Stimulated activated CD4-positive, alpha-beta T cell treated with anti-CD3 and anti-CD28 coated beads, Interleukin-4, amount 100 ng/mL, for 1 hour (primary cell): ENCODE results near the gene CCNB2.
"Not testable (repeated sequence)": the region's sequence is repeated elsewhere in the genome, so short reads cannot be mapped to it uniquely, and the experiment has no call there.

Experiments used
- DNase-seq: peaks from one replicate; pipeline ENCODE4 v3.0.0-alpha.2; 2020

The CCNB2 gene

GRCh38 chr15:59104912-59105732 lies at the start of gene CCNB2:
Gene CCNB2 (plus strand): TSS chr15:59105146. CDS start chr15:59105269, 123 bp downstream.
- peak; percentile 77 for DNase-seq

DNA sequence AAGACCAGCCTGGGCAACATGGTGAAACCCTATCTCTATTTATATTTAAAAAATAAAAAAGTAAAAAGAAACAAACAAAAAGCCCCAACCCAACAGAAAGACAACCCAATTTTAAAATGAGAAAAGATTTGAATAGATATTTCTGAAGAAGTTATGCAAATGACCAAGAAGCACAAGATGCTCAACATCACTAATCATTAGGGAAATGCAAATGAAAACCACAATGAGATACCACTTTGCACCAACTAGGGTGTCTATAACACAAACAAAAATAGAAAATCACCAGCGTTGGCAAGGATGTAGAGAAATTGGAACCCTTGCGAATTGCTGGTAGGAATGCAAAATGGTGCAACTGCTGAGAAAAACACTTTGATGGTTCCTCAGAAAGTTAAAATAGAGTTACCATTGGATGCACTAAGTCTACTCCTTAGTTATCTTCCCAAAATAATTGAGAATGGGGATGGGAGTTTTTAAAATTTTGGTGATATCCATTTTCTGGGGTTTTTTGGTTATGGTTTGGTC lies 45.8 kb upstream of the CCNB2 start:
- no peak for DNase-seq

- no peak for DNase-seq
Observed at GRCh38 chr15:59060348-59060747, 44.6 kb upstream of the CCNB2 start.

DNA sequence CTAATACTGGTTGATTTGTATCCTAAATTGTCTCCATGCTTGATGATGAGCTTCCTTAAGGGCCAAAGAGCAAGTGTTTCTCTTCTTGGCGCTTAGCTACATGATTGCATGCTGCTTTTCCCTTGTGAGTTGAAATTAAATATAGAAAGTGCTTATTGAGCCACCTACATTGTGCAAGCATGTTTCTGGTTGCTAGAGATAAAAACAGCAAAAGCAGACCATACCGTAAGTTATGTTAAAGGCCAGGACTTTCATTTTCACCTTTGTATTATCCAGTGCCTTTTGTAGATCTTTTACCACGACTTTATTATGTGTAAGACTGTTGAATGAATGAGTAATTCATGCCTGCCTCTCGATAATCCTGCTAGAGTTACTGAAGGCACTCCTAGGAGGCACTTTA lies 41.9 kb upstream of the CCNB2 start:
- no peak for DNase-seq

DNA sequence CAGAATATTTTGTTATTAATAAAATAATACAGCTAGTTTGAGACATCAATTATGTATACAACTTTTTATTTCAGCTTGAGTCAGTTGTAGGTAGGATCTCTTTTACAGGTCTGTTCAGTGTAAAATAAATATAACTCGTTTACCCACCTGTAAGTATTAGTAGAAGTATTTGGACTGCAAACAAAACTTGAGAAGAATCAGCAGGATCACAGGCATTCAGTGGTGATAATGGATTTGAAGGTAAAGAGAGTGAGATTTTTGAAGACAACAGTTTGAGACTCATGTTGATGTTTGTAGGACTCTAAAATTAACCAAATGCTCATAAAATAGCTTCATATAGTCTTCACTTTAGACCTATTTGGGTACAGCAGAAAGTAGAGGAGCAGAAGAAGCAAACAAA lies 35.5 kb upstream of the CCNB2 start:
- DNase-seq: no peak

GRCh38 chr15:59074607-59075006 lies 30.3 kb upstream of the CCNB2 start:
- DNase-seq: no peak

GRCh38 chr15:59087731-59088130 lies 17.2 kb upstream of the CCNB2 start:
- no peak for DNase-seq

DNA sequence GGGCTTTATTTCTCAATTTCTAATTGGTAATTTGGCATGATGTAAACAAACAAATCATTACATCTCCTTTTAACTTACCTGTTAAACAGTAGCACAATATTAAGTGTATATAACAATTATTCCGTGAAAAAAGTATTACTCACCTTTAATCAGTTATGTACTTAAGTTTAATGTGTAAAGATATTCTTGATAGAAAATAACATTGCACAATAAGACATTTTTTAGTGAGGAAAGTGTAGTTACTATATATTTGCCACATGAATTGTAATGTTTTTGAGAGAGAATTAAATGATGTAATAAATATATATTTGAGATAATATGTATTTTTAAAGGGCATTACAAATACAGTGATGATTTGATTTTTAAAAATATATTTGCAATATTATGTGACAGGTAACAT lies 10.9 kb upstream of the CCNB2 start:
- no peak for DNase-seq

DNA sequence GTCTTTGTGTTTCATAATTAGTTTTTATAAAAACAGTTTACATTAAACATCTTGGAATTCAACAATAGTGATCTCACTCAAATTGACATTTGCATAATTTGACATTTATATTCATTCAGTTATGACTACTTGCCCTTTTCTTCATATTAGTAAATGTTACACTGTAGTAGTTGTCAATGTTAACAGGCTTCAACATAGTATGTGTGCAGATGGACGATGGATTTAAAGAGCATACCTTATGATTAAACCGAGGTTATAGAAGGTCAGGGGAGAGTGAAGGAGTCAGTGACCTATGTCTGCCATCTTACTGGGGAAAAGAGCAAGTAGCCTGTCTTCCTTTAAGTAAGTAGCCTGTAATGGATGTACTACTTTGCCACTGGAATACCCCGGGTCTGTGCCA lies 8.5 kb upstream of the CCNB2 start:
- DNase-seq: no peak

DNA sequence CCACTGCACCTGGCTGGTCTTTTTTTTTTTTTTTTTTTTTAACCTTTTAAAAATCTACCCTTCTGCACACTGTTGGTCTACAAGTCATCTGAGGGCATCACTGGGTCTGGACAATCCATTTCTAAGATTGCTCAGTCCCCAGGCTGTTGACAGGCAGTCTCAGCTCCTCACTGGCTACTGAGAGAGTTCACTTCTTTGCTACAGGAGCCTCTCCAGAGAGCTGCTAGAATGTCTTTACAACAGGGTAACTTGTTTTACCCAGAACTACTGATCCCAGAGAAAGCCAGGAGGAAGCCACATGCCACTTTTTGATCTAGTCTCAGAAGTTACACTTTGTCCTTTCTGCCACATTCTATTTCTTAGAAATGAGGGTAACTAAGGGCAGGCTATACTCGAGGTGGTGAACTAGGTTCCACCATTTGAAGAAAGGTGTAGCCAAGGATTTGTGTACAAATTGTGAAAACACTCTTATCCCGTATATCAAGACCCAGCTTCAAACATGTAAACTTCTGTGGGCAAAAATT lies 5.7 kb upstream of the CCNB2 start:
- no peak for DNase-seq

DNA sequence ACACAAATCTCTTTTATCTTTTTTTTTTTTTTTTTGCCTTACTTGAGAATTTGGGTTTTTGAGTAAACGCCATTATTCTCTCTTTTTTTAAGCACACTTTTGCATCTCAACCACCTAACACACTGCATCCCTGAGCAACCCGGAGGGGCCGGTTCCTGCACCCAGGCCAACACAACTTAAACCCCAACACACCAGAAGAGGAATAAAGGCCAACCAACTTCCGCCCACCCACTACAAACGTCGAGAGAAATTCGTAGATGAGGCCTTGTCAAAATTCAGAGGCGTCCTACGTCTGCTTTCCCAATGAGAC lies 389 bp upstream of the CCNB2 start:
- no peak for DNase-seq

GRCh38 chr15:59105854-59106253 lies 908 bp downstream of the CCNB2 start:
- no peak for DNase-seq

DNA sequence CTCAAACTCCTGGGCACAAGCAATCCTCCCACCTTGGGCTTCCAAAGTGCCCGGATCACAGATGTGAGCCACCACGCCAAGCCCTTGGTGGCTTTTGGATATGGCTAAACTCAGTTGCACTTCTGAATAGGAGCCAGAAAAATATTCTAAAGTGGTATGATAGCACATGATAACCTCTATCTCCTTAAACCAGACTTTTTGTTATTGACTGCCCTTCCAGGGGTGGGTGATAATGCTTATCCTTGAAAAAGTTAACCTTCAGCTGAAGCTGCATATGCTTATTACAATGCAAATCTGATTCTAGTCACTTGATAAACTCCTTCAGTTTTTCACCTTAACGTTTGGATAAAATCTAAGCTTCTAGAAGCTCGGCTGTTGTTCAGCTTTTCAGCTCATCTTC lies 6.3 kb downstream of the CCNB2 start:
- DNase-seq: no peak

GRCh38 chr15:59115047-59115446 lies 10.1 kb downstream of the CCNB2 start:
- no peak for DNase-seq

DNA sequence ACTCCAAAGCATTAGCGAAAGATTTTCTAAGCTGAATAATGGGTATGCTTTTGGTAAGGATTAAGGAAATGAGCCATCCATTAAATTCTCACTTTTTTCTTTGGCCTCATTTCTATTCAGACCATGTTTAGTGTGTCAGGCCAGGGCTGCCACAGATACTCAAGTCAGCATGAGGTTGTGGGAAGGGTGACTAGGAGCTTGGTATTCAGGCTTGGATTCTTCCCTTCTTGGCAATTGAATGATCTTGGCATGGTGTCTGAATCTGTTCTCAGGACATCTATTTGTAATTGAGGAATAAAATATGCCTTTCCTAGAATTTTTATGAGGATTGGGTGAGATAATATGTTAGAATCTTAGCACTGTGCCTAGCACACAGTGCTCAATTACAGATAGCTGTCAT lies 11.2 kb downstream of the CCNB2 start:
- DNase-seq: no peak

DNA sequence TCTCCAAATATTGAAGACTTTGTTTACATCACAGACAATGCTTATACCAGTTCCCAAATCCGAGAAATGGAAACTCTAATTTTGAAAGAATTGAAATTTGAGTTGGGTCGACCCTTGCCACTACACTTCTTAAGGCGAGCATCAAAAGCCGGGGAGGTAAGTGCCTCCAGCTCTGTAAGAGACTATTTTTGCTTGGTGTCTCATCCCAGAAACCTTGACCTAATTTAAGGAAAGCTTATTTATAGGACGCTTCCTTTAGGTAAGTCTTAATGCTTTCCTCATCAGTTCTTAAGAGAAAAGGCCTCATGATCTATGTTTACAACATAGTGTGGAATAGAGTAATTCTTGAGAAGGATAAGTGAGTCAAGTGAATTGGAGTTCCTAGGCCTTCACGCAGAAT lies 11.8 kb downstream of the CCNB2 start:
- no peak for DNase-seq

DNA sequence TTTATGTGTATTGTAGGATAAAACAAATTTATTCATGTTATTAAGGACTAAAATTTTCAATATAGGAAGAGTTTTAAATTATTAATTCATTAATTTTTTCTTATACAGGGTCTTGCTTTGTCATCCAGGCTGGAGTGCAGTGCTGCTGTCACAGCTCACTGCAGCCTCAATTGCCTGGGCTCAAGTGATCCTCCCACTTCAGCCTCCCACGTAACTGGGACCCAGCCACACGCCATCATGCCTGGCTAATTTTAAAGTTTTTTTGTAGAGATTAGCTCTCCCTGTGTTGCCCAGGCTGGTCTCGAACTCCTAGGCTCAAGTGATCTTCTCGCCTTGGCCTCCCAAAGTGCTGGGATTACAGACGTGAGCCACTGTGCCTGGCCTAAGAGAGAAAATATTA lies 14.7 kb downstream of the CCNB2 start:
- no peak for DNase-seq

GRCh38 chr15:59120937-59121336 lies 16.0 kb downstream of the CCNB2 start:
- no peak for DNase-seq

DNA sequence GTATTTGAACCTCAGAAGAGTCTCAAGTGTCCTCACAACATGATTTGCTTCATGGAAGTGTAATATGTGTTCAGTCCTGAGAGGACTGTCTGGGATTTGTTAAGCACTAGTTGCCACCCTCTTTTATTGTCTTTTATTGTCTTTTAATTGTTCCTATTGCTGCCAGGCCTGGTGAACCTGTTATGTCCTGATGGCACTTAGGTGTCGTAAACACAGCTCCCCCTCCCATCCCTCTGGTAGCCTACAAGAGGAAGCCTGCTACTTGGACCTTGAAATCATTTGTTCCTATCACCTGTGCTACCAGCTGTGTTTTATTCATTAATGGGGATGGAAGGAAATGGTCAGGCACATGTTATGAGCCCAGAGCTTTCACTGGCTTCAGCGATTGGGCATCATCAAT lies 19.3 kb downstream of the CCNB2 start:
- DNase-seq: no peak

- DNase-seq: not testable (repeated sequence)
Observed at GRCh38 chr15:59125683-59126082, 20.7 kb downstream of the CCNB2 start.

DNA sequence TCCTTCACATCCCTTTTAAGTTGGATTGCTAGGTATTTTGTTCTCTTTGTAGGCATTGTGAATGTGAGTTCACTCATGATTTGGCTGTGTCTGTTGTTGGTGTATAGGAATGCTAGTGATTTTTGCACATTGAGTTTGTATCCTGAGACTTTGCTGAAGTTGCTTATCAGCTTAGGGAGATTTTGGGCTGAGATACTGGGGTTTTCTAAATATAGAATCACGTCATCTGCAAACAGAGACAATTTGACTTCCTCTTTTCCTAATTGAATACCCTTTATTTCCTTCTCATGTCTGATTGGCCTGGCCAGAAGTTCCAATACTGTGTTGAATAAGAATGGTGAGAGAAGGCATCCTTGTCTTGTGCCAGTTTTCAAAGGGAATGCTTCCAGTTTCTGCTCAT lies 22.3 kb downstream of the CCNB2 start:
- not testable (repeated sequence) for DNase-seq

DNA sequence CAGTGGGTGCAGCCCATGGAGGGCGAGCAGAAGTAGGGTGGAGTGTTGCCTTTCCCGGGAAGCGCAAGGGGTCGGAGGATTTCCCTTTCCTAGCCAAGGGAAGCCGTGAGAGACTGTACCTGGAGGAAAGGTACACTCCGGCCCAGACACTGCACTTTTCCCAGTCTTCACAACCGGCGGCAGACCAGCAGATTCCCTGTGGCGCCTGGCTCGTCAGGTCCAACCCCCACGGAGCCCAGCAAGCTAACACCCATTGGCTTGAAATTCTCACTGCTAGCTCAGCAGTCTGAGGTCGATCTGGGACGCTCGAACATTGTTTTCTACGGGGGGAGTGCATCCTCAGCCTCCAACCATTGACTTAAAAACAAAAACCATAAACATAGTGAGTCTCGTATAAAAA lies 26.5 kb downstream of the CCNB2 start:
- no peak for DNase-seq

DNA sequence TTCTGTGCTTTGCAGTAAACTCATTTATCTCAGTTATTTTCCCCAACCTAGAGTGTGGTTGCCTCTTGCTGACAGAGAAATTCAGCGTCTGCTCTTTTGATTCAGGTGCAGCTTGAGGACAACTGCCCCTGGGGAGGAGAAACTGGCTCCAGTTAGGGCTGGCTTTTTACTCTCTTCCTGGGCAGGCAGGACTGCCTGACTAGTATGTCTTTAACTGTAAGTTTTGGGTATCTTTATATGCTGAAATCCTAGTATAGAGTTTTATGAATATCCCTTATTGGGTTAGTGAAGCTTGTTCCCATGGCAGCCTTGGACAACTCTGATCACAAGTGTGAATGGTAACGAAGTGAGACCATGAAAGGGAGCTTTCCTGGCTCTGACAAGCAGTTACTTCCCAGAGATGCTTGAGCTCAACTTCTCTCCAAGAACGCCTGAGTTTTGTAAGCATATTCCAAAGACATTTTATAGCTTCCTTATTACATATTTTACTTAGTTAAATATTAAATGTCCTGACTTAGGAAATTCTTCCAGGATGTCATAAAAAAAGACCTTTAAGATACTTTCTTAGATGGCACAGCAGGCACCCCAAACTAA lies 27.1 kb downstream of the CCNB2 start:
- no peak for DNase-seq

DNA sequence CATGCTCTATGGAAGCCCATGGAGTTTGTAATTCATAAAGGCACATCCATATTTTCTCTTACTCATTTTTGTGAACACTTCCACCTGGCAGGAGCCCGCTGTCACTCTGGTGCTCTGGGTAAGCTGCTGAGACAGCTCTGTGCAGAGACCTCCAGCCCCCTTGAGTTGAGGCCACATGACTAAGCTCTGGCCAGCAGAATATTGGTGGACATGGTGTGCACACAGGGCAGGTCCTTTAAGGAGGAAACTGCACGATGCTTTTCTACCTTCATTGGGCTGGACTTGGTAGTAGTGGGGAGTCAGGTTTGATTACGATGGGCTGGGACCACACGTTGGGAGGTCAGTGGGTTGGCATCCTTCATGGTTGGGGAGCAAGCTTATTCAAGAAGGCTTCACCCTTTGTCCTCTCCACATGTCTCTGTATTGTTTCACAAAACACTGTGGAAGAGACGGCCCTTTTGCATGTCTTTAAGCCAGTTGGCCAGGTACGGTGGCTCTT lies 29.0 kb downstream of the CCNB2 start:
- DNase-seq: no peak
